HS-27A (cell line): ENCODE measurements around the gene RXRA.
"Not testable (repeated sequence)": the region's sequence is repeated elsewhere in the genome, so short reads cannot be mapped to it uniquely, and the experiment has no call there.

Experiments used
- DNase-seq: peaks from one replicate; pipeline ENCODE4 v3.0.0-alpha.2; 2012; ENCODE audit warnings: low read depth, missing footprints

RXRA gene

DNA sequence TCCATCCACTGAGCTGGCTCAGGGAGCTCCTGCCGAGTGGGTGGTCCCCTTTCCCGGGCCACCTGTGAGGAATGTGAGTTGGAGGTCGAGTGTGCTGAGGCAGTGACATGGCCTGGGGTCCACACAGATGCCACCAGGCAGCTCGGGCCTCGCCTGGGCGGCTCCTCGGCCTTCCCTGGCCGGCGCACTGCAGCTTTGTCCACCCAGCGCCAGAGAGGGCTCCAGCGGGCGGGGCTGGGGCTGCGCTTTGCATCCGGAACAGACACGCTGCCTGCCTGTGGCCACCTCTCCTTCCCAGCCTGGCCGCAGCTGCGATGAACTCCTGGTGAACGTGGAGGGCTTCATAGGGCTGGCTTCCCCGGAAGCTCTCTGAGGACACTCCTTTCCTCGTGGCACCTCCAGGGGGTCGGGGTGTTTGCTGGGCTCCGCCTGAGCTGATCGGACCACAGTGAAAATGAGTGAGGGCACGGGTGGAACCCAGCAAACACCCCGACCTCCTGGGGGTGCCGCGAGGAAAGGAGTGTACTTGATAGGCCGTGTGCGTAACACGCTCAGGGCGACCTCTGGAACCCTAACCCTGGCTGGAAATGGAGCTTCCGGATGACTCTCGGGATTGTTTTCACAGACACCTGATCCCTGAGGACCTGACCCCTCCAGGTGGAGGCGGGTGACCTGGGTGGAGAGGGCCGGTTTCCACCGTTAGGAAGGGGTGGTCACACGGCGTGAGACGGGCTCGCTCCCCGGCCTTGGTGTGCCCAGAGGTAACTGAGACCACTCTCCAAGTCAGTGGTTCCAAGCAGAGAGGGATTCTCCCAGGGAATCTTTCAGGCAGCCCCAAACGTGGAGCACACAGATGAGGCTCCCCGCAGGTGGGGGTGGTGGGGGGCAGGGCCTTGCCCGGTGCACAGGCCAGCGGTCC lies 31.8 kb upstream of the RXRA start:
- DNase-seq, result no peak

DNA sequence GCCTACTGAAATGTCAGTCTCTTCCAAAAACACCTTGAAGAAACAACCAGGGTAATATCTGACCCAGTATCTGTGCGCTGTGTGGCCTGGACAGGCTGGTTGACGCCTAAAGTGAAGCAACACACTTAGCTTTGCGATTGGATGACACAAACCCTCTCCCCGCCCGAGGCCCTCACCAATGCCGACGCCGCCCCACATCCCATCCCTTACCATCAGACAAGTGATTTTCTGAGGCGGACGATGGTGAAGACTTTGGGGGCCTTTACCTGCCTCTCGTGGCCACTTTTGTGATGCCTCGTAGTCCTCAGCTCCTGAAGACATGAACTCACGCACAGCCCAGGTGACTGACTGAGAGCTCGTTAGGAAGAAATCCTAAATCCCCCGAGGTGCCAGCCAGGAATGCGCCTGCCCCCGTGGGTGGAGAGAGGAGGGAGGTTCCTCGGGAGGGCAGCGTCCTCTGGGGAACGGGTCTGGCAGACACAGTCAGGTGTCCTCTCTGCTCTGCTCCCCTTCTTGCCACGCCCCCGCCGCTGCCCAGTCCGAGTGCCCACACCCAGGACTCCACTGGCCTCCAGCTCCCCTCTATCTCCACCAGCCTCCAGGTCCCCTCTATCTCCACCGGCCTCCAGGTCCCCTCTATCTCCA lies 31.0 kb upstream of the RXRA start:
- no peak for DNase-seq

DNA sequence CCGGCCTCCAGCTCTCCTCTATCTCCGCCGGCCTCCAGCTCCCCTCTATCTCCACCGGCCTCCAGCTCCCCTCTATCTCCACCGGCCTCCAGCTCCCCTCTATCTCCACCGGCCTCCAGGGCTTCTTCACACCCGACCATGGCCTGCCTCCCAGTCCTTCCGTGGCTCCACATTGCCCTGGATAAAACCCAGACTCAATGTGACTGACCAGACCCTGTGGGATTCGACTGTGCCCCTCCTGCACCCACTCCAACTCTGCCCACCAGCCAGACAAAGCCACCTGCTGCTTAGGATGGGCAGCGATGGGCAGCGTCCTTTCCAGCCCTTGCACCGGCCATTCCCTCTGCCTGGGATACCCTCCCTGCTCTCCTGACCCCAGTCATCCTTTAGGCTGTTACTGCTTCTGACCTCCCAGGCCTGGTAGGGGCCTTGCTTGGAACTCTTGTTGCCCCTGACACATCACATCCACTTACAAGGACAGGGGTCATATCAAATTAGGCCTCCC lies 30.5 kb upstream of the RXRA start:
- DNase-seq, result no peak

DNA sequence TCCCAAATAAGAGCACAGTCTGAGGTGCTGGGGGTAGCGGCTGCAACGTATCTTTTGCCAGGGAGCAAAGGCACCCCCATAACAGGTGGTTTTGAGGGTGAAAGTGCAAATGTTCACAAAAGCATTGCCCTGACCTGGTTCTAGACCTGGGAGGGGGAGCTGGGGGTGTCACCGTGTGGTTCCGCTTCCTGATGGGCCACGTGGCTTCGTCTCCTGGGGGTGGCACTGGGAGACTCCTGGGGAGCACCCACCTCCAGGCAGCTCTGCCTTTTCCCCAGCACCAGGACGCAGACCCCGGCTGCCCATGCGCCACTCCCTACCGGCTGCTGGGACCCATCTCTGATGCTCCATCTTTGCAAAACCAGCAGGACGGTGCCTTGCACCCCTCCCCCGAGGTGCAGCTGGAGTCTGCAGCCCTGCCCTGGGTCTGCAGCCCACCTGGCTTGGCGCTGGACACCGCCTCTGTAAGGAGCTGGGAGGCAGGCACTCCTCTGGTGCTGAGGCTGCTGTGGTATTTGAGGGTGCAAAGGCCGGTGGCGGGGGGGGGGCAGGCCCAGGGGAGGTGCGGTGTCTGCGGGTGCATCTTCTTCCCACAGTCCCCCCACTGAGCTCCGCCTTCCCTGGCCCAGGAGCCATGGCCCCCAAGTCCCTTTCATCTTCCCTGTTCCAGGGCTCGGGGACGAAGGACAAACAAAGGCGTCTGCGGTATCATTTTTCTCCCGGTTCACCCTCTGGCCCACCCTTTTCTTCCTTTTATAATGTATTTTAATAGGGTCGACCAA lies 29.8 kb upstream of the RXRA start:
- DNase-seq, result no peak

DNA sequence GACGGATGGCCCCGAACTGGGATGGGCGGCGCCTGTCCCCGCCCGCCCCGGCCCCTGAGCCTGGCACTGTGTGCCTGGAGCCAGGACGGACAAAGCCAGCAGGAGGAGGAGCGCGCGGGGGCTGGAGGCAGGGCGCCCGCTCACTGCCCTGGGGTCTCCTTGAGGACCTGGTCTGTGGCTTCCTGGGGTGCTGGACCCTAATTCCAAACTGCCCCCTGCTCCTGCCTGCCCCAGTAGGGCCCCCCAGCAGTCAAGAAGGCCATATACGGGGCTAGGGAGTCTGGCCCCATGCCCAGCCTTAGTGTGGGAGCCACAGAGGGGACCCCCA lies 29.2 kb upstream of the RXRA start:
- DNase-seq, result no peak

DNA sequence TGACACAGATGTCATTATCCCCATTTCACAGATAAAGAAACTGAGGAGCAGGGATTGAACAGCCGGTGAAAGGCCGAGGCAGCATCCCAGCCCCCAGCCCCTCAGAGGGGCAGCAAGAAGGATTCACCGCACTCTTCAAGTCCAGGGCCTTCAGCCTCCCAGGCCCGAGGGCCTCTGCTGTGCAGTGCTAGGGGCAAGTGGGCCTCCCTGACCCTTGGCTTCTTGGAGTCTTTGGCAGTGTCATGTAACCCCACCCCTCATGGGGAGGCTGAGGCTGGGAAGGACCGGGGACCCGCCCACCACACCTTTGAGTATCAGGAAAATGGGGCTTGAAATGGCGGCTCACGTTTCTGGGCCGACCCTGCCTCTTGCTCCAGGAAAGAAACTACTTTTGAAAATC lies 28.7 kb upstream of the RXRA start:
- DNase-seq, result no peak

DNA sequence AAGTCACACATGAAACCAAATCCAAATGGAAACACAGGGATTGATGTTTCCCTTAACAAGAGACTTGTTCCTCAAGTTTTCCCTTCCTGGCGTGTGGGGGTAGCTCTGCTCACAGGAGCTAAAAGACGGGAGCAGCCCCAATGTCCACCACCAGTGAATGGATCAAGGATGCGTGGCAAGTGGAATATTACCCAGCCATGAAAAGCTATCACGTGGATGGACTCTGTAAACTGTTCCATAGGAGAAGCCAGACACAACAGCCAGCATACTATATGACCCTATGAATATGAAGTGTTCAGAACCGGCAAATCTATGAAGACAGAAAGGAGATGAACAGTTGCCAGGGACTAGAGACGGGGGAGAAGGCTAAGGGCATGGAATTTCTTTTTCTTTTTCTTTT lies 28.3 kb upstream of the RXRA start:
- DNase-seq, result no peak

DNA sequence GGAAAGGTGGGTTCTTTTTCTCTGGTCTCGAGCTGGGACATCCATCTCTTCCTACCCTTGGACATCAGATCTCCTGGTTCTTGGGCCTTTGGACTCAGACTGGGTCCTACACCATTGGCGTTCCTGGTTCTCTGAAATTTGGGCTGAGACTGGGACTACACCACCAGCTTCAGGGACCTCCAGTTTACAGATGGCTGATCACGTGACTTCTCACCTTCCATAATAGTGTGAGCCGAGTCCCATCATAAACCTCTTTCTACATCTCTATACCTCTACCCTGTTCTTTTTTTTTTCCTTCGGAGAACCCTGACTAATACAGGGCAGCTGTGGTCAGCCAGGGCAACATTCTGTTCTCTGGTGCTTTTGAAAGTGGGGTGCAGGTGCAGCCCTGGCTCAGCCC lies 27.2 kb upstream of the RXRA start:
- DNase-seq, result no peak

DNA sequence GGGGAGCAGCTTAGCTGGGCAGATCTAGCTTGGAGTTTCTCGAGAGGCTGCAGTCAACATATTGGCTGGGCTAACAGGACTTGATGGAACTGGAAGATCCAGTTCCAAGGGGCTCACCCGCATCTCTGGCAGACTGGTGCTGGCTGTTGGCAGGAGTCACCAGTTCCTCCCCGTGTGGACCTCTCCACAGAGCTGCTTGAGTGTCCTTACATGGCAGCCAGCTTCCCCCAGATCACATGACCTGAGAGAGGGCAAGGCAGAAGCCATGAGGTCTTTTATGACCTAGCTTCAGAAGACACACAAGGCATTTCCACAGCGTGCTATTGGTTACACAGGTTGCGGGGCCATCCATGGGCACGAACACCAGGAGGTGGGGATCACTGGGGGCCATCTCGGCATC lies 26.4 kb upstream of the RXRA start:
- DNase-seq, result no peak

DNA sequence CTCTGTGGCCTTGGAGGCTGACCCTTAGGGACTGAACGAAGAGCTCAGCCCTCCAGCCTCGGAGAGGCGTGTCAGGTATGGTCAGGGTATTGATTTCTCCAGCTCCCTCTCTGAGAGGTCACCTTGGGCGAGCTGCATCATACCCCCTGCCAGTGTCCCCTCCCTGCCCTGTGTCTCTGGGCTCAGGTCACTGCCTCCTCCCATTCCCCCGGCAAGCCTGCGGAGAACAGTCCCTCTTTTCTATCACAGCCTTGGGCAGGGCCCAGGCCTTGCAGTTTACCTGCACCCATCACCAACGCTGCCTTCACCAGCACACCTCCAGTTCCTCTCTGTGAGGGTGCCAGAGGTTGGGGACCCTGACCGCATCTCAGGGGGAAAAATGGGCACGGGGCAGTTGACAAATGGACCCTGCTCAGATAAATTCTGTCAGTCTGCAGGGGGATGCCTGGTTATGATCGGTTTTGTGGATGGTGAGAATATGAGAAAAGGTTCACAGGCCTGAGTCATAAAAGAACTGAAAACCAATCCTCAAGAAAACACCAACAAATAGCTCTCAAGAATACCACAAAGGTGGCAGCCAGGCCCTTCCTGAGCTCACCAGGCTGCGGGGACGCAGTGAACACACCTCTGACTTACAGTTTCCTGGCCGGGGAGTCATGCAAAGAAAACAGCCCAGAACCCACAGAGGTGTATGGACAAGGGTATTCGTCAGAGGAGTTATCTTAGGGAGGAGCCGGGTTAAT lies 24.7 kb upstream of the RXRA start:
- no peak for DNase-seq

DNA sequence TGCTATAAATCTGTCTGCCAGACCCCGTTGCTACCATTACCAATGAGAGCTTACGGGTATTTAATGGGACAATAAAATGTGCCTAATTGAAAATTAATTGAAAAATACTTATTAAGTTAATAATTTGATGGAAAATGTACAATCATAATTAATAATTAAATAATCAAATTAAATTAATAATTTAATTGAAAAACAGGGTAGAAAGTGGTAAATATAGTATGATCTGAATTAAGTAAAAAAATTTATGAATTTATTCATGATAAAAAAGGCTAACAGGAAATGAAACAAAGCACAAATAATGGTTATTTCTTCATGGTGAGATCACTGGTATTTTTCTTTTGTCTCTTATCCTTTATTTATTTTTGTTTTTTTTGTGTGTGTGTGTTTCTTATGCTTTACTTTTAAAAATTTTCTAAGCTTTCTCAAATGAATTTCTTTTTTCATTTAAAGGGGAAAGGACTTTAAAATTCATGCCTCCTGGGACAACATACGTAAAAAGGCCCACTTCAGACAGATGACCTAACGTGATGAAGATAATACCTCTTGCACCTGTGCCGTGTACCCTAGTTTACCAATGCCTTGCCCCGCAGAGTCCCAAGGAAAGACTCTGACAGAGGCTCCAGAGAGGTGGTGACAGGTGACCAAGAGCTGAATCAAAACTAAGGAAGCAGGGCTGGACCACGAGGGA lies 24.0 kb upstream of the RXRA start:
- no peak for DNase-seq

DNA sequence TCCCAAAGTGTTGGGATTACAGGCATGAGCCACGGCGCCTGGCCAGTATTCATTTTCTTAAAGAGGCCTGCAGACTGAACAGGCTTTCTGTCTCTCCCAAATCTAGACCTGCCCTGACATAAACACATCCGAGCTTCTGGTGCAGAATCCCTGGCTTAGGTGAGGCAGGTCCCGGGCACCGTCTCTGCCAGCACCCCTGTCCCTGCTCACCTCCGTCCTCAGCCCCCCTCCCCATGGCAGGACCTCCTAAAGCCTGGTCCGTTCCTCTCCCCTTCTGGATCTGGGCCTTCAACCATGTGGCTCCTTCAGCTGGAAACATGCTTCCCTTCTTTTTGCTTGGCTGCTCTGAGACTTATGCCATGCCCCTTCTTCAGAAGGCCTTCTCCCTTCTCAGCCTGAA lies 22.7 kb upstream of the RXRA start:
- no peak for DNase-seq

DNA sequence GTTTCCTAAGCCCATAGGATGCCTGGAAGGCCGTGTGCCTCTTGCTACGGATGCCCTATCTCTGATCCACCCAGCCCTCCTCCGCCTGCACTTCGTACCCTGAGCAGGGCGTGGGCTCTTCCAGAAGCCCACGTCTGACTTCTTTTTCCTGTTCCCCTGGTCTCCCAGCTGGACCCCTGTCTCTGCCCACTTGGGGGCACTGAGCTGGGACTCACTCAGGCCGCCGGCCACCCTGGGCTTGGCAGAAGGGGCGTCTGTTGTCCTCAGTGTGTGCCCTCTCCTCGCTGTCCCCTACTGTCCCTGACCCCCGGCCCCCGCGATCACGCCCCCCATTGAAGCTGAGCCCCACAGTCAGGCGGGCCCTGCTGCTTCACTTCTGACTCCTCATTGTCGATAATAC lies 22.0 kb upstream of the RXRA start:
- DNase-seq, result no peak

DNA sequence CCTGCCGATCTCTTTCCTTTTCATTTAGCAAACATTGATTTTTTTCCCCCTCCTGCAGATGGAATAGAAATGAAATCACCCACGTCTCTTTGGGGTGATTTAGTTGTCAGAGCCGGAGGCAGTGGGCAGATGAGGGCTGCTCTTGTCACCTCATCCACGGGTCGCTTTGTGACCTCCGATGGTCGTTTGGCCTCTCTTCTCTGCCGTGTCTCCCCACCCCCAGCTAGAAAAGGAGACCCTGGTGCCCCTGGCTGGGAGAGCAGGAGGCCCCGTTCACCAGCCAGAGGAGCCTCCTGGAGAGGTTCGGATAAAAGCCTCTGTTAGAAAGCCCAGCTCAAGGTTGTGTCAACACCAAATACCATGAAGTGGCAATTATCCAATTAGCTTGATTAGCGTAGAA lies 21.6 kb upstream of the RXRA start:
- no peak for DNase-seq

DNA sequence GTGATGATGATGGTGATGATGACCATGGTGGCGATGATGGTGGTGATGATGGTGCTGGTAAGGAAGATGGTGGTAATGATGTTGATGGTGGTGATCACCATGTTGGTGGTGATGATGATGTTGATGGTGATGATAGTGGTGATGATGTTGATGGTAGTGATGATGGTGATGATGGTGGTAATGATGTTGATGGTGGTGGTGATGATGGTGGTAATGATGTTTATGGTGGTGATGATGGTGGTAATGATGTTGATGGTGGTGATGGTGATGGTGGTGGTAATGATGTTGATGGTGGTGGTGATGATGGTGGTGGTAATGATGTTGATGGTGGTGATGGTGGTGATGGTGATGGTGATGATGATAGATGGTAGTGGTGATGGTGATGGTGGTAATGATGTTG lies 20.7 kb upstream of the RXRA start:
- DNase-seq, result no peak

DNA sequence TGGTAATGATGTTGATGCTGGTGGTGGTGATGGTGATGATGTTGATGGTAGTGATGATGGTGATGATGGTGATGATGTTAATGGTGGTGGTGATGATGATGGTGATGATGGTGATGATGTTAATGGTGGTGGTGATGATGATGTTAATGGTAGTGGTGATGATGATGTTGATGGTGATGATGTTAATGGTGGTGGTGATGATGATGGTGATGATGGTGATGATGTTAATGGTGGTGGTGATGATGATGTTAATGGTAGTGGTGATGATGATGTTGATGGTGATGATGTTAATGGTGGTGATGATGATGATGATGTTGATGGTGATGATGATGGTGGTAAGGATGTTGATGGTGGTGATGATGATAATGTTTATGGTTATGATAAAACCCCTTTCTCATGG lies 20.2 kb upstream of the RXRA start:
- not testable (repeated sequence) for DNase-seq

DNA sequence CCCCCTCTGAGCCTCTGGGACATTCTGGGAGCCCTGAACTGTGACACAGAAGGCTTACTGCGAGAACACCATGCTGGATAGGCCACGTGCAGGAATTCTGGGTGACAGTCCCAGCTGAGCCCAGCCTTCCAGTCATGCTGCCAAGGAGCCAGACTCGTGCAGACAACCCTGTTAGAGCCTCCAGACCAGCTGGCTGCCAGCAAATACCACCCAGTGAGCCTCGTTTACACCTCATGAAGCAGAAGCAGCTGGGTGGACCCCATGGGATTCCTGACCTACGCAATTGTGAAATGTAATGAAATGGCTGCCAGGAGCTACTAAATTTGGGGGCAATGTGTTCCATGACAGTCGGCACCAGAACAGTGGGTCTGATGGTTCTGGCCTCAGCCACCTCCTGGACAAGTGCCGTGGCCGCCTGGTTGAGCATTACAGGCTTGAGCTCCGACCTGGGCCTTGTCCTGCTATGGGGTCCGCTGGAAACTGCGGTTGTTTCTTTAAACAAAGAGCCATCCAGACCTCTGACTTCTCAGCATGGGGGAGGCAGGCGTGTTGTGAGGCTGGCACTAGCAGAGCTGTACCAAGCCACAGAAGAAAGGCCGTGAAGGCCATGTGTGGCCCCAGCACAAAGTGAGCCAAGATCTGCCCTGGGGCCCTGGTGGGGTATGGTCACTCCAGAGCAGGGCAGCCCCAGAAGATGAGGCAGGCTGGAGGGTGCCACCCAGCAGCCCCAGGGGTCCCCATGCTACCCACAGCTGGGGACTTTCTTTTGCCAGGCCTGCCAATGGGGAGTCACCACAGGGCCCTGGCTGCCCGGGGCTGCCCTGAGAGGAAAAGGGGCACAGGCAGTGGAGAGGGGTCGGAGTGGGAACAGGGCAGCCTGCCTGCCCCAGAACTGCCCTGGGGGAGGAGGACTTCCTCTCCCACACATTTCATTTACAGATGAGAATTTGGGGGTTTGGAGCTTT lies 19.3 kb upstream of the RXRA start:
- DNase-seq, result no peak

DNA sequence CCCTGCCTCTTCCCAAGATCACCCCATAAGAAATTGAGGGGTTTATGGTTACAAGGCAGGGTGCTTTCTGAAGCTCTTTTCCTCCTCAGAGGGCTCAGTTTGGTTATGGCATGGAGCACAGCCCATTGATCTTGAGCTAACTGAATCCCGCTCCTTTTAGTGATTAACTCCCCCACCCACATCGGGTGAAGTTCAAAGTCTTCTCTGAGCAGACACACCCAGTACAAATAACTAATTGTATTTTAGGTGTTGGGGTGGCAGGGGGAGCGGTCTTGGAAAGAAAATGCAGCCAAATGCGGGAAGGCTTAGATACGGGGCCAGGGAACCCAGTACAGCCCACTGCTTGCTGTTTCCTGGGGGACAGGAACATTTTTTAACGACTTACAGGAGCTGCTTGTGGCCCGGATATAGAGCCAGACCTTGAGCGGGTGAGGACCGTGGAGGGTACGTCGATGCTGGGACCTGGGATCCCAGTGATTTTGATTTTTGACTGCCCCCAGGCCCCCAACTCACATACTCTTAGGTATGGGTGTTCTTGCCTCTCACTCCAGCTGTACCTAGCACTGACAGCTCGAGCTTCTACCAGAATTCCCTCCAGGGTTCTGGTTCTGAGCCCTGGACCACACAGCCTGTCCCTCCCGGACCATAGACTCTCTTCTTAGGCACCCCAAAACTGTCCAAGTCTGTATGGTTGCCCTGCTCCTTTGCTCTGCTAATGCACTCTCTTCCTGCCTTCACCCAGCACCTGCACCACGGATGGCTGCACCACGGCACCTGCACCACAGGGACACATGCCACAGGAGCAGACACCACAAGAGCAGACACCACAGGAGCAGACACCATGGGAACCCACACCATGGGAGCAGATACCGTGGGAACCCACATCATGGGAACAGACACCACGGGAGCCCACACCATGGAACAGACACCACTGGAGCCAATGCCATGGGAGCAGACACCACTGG lies 18.3 kb upstream of the RXRA start:
- no peak for DNase-seq

DNA sequence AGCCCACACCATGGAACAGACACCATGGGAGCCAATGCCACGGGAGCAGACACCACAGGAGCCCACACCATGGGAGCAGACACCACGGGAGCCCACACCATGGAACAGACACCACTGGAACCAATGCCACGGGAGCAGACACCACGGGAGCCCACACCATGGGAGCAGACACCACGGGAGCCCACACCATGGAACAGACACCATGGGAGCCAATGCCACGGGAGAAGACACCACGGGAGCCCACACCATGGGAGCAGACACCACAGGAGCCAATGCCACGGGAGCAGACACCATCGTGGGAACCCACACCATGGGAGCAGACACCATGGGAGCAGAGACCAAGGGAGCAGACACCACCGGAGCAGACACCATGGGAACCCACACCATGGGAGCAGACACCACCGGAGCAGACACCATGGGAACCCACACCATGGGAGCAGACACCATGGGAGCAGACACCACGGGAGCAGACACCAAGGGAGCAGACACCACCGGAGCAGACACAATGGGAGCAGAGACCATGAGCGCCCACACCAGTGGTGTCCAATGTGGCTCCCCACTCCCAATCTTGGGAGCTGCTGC lies 17.5 kb upstream of the RXRA start:
- not testable (repeated sequence) for DNase-seq
